ENCODE results near the gene PLCB1.
"Not testable (repeated sequence)": the region's sequence is repeated elsewhere in the genome, so short reads cannot be mapped to it uniquely, and the experiment has no call there.

The PLCB1 gene

GRCh38 chr20:8639112-8639778, 507.2 kb downstream of the PLCB1 start:
- no peak for DNase-seq

GRCh38 chr20:8640461-8640860, 508.4 kb downstream of the PLCB1 start:
- no peak for DNase-seq

GRCh38 chr20:8642247-8642646, 510.2 kb downstream of the PLCB1 start:
- no peak for DNase-seq

GRCh38 chr20:8644468-8644867, 512.4 kb downstream of the PLCB1 start:
- DNase-seq = not testable (repeated sequence)

- DNase-seq = no peak
These were observed 513.3 kb downstream of the PLCB1 start for GRCh38 chr20:8645326-8645725.

- DNase-seq = no peak
These were observed 514.0 kb downstream of the PLCB1 start for GRCh38 chr20:8646033-8646441.

- no peak for DNase-seq
These were observed 514.6 kb downstream of the PLCB1 start for GRCh38 chr20:8646716-8647115.

- no peak for DNase-seq
These were observed 515.9 kb downstream of the PLCB1 start for GRCh38 chr20:8647961-8648441.

- DNase-seq = no peak
These were observed 516.4 kb downstream of the PLCB1 start for GRCh38 chr20:8648466-8648865.

GRCh38 chr20:8652396-8652795, 520.3 kb downstream of the PLCB1 start:
- no peak for DNase-seq

GRCh38 chr20:8654486-8654885, 522.4 kb downstream of the PLCB1 start:
- no peak for DNase-seq

- DNase-seq = no peak
These were observed 524.3 kb downstream of the PLCB1 start for GRCh38 chr20:8656335-8656734.

GRCh38 chr20:8657664-8658063, 525.6 kb downstream of the PLCB1 start:
- no peak for DNase-seq

GRCh38 chr20:8658103-8658502, 526.0 kb downstream of the PLCB1 start:
- DNase-seq = no peak

- DNase-seq = no peak
These were observed 529.3 kb downstream of the PLCB1 start for GRCh38 chr20:8661229-8661952.

GRCh38 chr20:8662433-8662954, 530.4 kb downstream of the PLCB1 start:
- DNase-seq = no peak

- DNase-seq = no peak
These were observed 531.4 kb downstream of the PLCB1 start for GRCh38 chr20:8663424-8663823.

- DNase-seq = no peak
These were observed 532.7 kb downstream of the PLCB1 start for GRCh38 chr20:8664778-8665177.

- no peak for DNase-seq
These were observed 535.2 kb downstream of the PLCB1 start for GRCh38 chr20:8667306-8667705.

- no peak for DNase-seq
These were observed 538.3 kb downstream of the PLCB1 start for GRCh38 chr20:8670207-8670892.

GRCh38 chr20:8670893-8671215, 538.8 kb downstream of the PLCB1 start:
- DNase-seq = no peak

GRCh38 chr20:8671370-8671961, 539.4 kb downstream of the PLCB1 start:
- no peak for DNase-seq

- DNase-seq = no peak
These were observed 541.0 kb downstream of the PLCB1 start for GRCh38 chr20:8673116-8673515.

All from NCI-H1436 treated with DMSO at 0.1 percent for 48 hours (cell line).